Erythroblast (primary cell): ENCODE measurements around the gene LILRB5.

Source experiments
- GATA1 ChIP-seq: IDR thresholded peaks from 2 replicates; pipeline ENCODE4 v1.6.1; 2011; ENCODE audit warnings: low read depth, mild to moderate bottlenecking, control low read depth, low read length, moderate library complexity
- POLR2A ChIP-seq: IDR thresholded peaks from 2 replicates; pipeline ENCODE4 v1.6.1; 2011; ENCODE audit warnings: mild to moderate bottlenecking, low read length

DNA sequence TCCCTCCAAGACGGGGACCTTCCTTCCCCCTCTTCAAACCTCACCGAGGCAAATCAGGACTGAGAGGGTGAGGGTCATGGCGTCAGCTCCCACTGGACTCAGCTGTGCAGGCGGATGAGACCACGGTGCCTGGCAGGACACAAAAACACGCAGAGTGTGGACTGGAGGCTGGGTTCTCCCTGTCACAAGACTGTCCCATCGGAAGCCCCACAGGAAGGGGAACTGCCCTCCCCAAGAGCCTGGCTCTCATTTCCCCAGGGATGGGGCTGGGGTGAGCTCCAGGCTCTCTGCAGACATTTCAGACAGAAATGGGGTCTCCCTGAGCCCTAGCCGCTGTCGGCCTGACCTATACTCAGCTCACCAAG is at the start of gene LILRB5:
- TF ChIP-seq POLR2A (no peak), GATA1 (no peak)
